H7 (cell line): ENCODE results near the gene XPNPEP1. TPM values are rescaled to one million over a fixed set of nuclear protein-coding genes. Genes with fewer than 3 reads are reported as not detected.

ENCODE experiments used
- DNase-seq: peaks from one replicate; pipeline ENCODE4 v3.0.0; 2012
- H3K27me3 ChIP-seq: 2 replicates; pipeline ENCODE4 v1.6.0; 2011; ENCODE audit warnings: mild to moderate bottlenecking, low read length; ENCODE audit not compliant: control insufficient read depth, insufficient read depth
- H3K36me3 ChIP-seq: replicated peaks from 2 replicates; pipeline ENCODE4 v1.5.1; 2011; ENCODE audit warnings: low read length; ENCODE audit not compliant: control insufficient read depth, insufficient read depth
- H3K4me3 ChIP-seq: 2 replicates; pipeline ENCODE4 v1.5.1; 2011; ENCODE audit warnings: low read depth, mild to moderate bottlenecking, control low read depth, low read length, moderate library complexity; ENCODE audit not compliant: insufficient read depth
- total RNA-seq: library from RNA; depleted of rRNA; stranded (reverse); fragments of >200 nt; shearing (Covaris generic); gene quantifications from 2 replicates; pipeline ENCODE4 v1.2.3, GENCODE V29; 2014; rRNA removed

The XPNPEP1 gene
- total RNA-seq, 1 experiment from 2014 or later = 68.9 TPM

GRCh38 chr10:109821672-109822071 lies 101.6 kb downstream of the XPNPEP1 start:
- DNase-seq = no peak
- no peak overlapping the region for H3K4me3 ChIP-seq
- H3K36me3 ChIP-seq = no peaks in the 10 kb centered on the region
- H3K27me3 ChIP-seq = no peaks in the 10 kb centered on the region

DNA sequence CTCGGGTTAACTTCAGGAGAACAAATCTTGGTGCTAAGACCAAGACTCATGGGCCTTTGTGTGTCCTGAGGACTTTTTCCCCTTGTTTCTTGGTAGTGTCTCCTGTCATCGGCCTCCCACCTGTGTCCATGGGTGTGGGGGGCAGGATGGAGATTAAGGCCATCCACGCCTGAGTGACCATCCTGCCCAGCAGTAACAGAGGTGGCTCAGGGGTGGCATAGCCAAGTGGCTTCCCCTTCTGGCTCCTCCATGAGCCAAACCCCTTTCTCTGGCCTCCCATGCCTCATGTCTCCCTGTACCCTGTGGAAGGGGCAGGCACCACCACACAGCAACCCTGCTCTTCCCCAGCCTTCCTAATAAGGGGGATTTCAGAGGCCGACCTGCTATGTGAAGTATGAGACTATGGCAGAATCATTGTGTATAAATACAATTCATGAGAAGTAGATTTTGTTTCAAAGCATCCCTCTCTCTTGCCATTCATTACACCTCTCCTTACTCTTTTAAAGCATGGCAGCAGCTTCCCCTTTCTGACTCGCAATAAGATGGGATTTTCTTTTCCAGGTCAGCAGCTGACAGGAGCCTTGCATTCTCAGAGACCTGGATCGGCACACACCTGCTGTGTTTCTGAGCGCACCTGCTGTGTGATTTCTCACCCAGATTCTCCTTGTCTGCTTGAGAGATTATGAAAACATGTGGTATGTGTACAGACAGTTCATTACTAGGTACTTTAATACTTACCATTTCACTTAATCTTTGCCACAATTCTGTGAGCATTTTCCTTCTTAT lies 102.5 kb downstream of the XPNPEP1 start:
- DNase-seq = no peak
- Histone ChIP-seq H3K36me3 (no peaks in the 10 kb centered on the region), H3K4me3 (no peak overlapping the region), H3K27me3 (no peaks in the 10 kb centered on the region)

DNA sequence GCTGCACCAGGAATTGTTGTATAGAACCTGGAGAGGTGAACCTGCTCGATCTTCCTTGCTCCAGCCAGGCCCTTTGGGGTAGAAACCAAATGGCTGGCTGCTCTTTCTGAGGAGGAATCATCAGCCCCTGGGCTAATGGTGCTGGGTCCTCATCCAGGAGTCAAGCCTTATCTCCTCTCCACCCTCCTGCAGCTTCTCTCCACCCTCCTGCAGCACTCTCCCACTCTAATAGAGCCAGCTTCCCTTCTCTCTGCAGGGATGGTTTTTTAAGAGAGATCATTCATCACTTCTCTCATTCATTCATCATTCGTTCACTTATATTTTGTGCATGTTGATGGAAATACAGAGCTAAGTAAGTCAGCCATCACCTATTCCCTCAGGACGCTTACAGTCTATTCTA lies 103.5 kb downstream of the XPNPEP1 start:
- Histone ChIP-seq H3K27me3 (no peaks in the 10 kb centered on the region), H3K4me3 (no peak overlapping the region), H3K36me3 (no peaks in the 10 kb centered on the region)
- DNase-seq = no peak

Other genes with a start within 250 kb of the XPNPEP1 start
- 82.4 and 104 TPM in 2 replicates for gene ADD3, start 84.5 kb upstream of the XPNPEP1 start, total RNA-seq